Embryonic facial prominence (tissue), 1 donor: ENCODE measurements around the gene CDON.
"Not testable (repeated sequence)": the region's sequence is repeated elsewhere in the genome, so short reads cannot be mapped to it uniquely, and the experiment has no call there.

ENCODE experiments used
- DNase-seq: peaks from one replicate; pipeline ENCODE4 v3.0.0-alpha.2; 2016; ENCODE audit errors: extremely low spot score

The CDON gene

GRCh38 chr11:125994509-125994908 lies 68.2 kb downstream of the CDON start:
- DNase-seq, result no peak

GRCh38 chr11:125992893-125993292 lies 69.8 kb downstream of the CDON start:
- no peak for DNase-seq

- DNase-seq, result no peak
Observed at GRCh38 chr11:125990244-125990643, 72.4 kb downstream of the CDON start.

GRCh38 chr11:125987066-125987641 lies 75.5 kb downstream of the CDON start:
- DNase-seq, result no peak

GRCh38 chr11:125985956-125986355 lies 76.7 kb downstream of the CDON start:
- not testable (repeated sequence) for DNase-seq

- no peak for DNase-seq
Observed at GRCh38 chr11:125982348-125982730, 80.3 kb downstream of the CDON start.

- DNase-seq, result no peak
Observed at GRCh38 chr11:125980436-125980835, 82.2 kb downstream of the CDON start.

GRCh38 chr11:125979511-125979910 lies 83.2 kb downstream of the CDON start:
- no peak for DNase-seq

GRCh38 chr11:125978778-125979407 lies 83.8 kb downstream of the CDON start:
- no peak for DNase-seq

GRCh38 chr11:125978181-125978716 lies 84.4 kb downstream of the CDON start:
- DNase-seq, result no peak

GRCh38 chr11:125977333-125977732 lies 85.3 kb downstream of the CDON start:
- no peak for DNase-seq

GRCh38 chr11:125976156-125976555 lies 86.5 kb downstream of the CDON start:
- no peak for DNase-seq

- DNase-seq, result no peak
Observed at GRCh38 chr11:125975634-125976033, 87.0 kb downstream of the CDON start.

GRCh38 chr11:125974284-125974683 lies 88.4 kb downstream of the CDON start:
- no peak for DNase-seq

- no peak for DNase-seq
Observed at GRCh38 chr11:125971618-125972017, 91.0 kb downstream of the CDON start.

- DNase-seq, result no peak
Observed at GRCh38 chr11:125968354-125968753, 94.3 kb downstream of the CDON start.

- DNase-seq, result no peak
Observed at GRCh38 chr11:125967515-125967914, 95.2 kb downstream of the CDON start.

- no peak for DNase-seq
Observed at GRCh38 chr11:125960771-125961170, 101.9 kb downstream of the CDON start.

- no peak for DNase-seq
Observed at GRCh38 chr11:125959931-125960330, 102.7 kb downstream of the CDON start.

- no peak for DNase-seq
Observed at GRCh38 chr11:125959511-125959910, 103.2 kb downstream of the CDON start.

- no peak for DNase-seq
Observed at GRCh38 chr11:125958872-125959400, 103.7 kb downstream of the CDON start.

GRCh38 chr11:125957618-125958332 lies 104.9 kb downstream of the CDON start:
- DNase-seq, result no peak
